GM12873 (cell line): ENCODE results near the gene TGOLN2.
A peak's percentile ranks its signal among the peaks of the same experiment; 100 is the strongest.

Source experiments
- CTCF ChIP-seq: IDR thresholded peaks from 2 replicates; pipeline ENCODE4 v1.5.1; 2012; ENCODE audit warnings: low read depth, mild to moderate bottlenecking, moderate library complexity, low read length, control low read depth; ENCODE audit not compliant: insufficient read depth; ENCODE audit errors: missing control alignments

TGOLN2 gene

GRCh38 chr2:85344356-85344954, 16.7 kb upstream of the TGOLN2 start:
- no peak for TF ChIP-seq CTCF

- no peak for TF ChIP-seq CTCF
Measured at GRCh38 chr2:85342156-85342555, 14.4 kb upstream of the TGOLN2 start.

- no peak for TF ChIP-seq CTCF
Measured at GRCh38 chr2:85341269-85342029, 13.7 kb upstream of the TGOLN2 start.

GRCh38 chr2:85340034-85340892, 12.5 kb upstream of the TGOLN2 start:
- no peak for TF ChIP-seq CTCF

- no peak for TF ChIP-seq CTCF
Measured at GRCh38 chr2:85334928-85335327, 7.1 kb upstream of the TGOLN2 start.

- TF ChIP-seq CTCF: peak; percentile 6
Measured at GRCh38 chr2:85330839-85331636, 3.2 kb upstream of the TGOLN2 start.

- TF ChIP-seq CTCF: no peak
Measured at GRCh38 chr2:85329181-85329651, 1.4 kb upstream of the TGOLN2 start.
